Measurements from ENCODE around the gene PDE4D. TPM values are rescaled to one million over a fixed set of nuclear protein-coding genes. Genes with fewer than 3 reads are reported as not detected.

Gene PDE4D
- total RNA-seq, 1 donor from 2014 or later: 34.5 TPM

DNA sequence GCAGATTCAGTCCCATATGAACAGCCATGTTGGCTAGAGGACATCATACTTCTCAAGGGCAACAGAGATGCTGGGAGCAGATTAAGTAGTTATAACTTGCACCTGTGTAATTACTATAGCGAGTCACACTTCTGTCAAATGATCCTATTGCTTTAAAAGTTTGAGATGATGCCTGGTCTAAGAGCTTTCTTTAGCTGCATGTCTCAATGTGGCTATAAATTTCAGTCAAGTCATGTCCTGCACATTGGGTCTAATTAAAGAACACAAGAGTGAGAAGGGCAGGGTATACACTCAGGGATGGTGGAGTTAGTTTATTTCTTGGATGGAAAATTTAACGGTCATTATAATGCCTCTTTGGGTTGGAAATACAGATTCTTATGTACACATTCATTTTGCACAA is 753.4 kb downstream of the PDE4D start:
- no peak for DNase-seq
- Histone ChIP-seq H3K27me3 (ENCODE audit: low read depth) (no peaks in the 10 kb centered on the region), H3K27ac (replicated peaks) (no peak overlapping the region), H3K4me3 (no peak overlapping the region), H3K4me1 (peaks cover 42% of the 10 kb centered on the region), H3K36me3 (no peaks in the 10 kb centered on the region), H3K9me3 (replicated peaks) (no peaks in the 10 kb centered on the region)
- intact Hi-C loops (cut with micrococcal nuclease): no loop called here
- TF ChIP-seq, protein P1, sequence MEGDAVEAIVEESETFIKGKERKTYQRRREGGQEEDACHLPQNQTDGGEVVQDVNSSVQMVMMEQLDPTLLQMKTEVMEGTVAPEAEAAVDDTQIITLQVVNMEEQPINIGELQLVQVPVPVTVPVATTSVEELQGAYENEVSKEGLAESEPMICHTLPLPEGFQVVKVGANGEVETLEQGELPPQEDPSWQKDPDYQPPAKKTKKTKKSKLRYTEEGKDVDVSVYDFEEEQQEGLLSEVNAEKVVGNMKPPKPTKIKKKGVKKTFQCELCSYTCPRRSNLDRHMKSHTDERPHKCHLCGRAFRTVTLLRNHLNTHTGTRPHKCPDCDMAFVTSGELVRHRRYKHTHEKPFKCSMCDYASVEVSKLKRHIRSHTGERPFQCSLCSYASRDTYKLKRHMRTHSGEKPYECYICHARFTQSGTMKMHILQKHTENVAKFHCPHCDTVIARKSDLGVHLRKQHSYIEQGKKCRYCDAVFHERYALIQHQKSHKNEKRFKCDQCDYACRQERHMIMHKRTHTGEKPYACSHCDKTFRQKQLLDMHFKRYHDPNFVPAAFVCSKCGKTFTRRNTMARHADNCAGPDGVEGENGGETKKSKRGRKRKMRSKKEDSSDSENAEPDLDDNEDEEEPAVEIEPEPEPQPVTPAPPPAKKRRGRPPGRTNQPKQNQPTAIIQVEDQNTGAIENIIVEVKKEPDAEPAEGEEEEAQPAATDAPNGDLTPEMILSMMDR (IDR thresholded peaks at IDR 0.05; ENCODE audit: borderline replicate concordance): no peak

DNA sequence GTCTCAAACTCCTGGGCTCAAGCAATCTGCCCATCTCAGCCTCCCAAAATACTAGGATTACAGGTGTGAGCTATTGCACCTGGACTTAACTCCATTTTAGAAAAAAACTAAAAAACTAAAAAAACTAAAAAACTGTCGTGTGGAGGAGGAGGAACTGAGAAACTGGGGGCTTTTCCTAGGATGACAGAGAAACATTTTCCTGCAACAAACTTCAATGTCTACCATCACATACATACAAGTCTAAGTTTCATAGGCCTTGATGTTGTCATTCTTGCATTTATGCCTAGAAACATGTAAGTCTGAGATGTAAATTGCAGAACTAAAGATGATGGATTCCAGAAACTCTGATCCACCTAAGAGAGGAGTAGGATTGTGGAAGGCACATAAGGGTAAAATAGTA is 753.8 kb downstream of the PDE4D start:
- Histone ChIP-seq H3K4me1 (peaks cover 42% of the 10 kb centered on the region), H3K9me3 (replicated peaks) (no peaks in the 10 kb centered on the region), H3K27me3 (ENCODE audit: low read depth) (no peaks in the 10 kb centered on the region), H3K4me3 (no peak overlapping the region), H3K27ac (replicated peaks) (no peak overlapping the region), H3K36me3 (no peaks in the 10 kb centered on the region)
- intact Hi-C loops (cut with micrococcal nuclease): no loop called here
- no peak for DNase-seq
- TF ChIP-seq, protein P1 (IDR thresholded peaks at IDR 0.05; ENCODE audit: borderline replicate concordance): no peak

DNA sequence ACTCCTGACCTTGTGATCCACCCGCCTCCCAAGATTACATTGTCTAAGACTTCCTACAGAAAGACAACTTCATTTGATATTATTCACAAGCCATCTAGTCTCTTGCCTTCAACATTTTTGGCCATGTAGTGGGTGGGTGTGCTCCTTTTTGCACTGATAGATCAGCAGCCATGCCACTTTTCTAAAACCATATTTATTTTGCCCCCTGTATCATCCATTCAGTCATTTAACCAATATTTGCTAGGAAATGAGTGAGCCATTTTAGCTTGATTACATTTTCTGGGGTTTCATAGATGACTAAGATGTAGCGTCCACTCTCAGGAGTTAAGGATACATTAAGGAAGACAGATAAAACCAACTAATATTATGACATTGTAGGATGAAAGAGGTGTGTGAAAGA is 755.0 kb downstream of the PDE4D start:
- intact Hi-C loops (cut with micrococcal nuclease): no loop called here
- Histone ChIP-seq H3K9me3 (replicated peaks) (no peaks in the 10 kb centered on the region), H3K27me3 (ENCODE audit: low read depth) (no peaks in the 10 kb centered on the region), H3K36me3 (no peaks in the 10 kb centered on the region), H3K27ac (replicated peaks) (no peak overlapping the region), H3K4me3 (no peak overlapping the region), H3K4me1 (peaks cover 40% of the 10 kb centered on the region)
- DNase-seq: no peak
- TF ChIP-seq, protein P1 (IDR thresholded peaks at IDR 0.05; ENCODE audit: borderline replicate concordance): no peak

DNA sequence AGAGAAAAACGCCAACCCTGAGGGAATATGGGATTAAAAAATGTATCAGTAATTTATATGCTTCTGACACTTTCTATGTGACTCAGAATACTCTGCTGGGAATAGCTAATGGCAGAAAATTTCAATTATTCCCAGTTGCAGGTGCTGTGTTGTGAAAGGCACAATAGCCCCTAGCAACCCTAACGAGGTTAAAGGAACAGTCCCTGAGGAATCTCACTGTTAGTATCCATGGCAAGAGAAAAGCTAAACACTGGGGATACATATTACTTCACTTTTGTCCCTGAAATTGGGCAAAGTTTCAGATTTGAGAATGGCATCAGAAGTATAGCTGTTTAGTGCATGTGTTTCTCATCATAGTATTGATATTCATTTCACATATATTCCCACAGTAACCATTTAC is 755.7 kb downstream of the PDE4D start:
- Histone ChIP-seq H3K4me1 (peaks cover 40% of the 10 kb centered on the region), H3K27me3 (ENCODE audit: low read depth) (no peaks in the 10 kb centered on the region), H3K36me3 (no peaks in the 10 kb centered on the region), H3K27ac (replicated peaks) (no peak overlapping the region), H3K4me3 (no peak overlapping the region), H3K9me3 (replicated peaks) (no peaks in the 10 kb centered on the region)
- TF ChIP-seq, protein P1 (IDR thresholded peaks at IDR 0.05; ENCODE audit: borderline replicate concordance): no peak
- intact Hi-C loops (cut with micrococcal nuclease): no loop called here
- DNase-seq: no peak

DNA sequence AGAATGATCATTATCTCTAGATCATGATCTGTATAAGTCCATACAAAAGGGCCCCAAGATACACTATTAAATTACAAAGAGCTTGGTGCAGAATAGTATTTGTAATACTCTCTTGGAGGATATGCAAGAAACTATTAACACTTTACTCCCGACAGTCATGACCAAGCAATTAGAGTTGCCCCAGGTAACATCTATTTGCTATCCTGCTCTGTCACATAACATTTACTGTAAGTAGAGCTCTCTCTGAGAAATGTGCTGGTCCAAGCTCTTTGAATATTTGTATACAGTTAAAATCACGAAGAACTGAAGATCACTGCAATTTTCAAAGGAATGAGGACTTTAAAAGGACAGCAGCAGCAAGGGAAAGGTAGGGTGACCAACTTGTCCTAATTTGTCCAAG is 757.0 kb downstream of the PDE4D start:
- H3K27me3 ChIP-seq (ENCODE audit: low read depth): no peaks in the 10 kb centered on the region
- peaks cover 29% of the 10 kb centered on the region for H3K4me1 ChIP-seq
- no peaks in the 10 kb centered on the region for H3K9me3 ChIP-seq (replicated peaks)
- TF ChIP-seq, protein P1 (IDR thresholded peaks at IDR 0.05; ENCODE audit: borderline replicate concordance): no peak
- intact Hi-C loops (cut with micrococcal nuclease): no loop called here
- no peak for DNase-seq
- H3K27ac ChIP-seq (replicated peaks): no peak overlapping the region
- H3K4me3 ChIP-seq: no peak overlapping the region
- H3K36me3 ChIP-seq: no peaks in the 10 kb centered on the region

All from left ventricle myocardium inferior (tissue), 1 donor.